GM21786 (cell line): ENCODE measurements around the gene CATSPERD.
"Not testable (repeated sequence)": the region's sequence is repeated elsewhere in the genome, so short reads cannot be mapped to it uniquely, and the experiment has no call there.

Experiments
- ATAC-seq: cut with Tn5 transposase; IDR thresholded peaks from one replicate; pipeline ENCODE4 v1.9.1; 2021; ENCODE audit not compliant: unreplicated experiment

The CATSPERD gene

GRCh38 chr19:5684694-5685430 lies 35.6 kb upstream of the CATSPERD start:
- ATAC-seq = no peak

DNA sequence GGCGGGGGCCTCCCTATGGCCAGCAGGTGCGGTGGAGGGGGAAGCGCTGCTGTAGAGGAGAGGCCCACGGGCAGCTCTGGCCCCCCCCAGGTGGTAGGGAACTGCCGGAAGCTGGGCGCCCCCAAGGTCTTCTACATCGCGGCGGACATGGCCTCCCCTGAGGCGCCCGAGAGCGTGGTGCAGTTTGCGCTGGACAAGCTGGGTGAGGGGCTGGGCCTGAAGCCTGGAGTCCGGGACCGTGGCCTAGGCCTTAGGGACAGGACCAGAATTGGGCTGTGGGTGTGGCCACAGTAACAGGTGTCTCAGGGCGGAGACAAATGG lies 34.2 kb upstream of the CATSPERD start:
- ATAC-seq = no peak

- ATAC-seq = peak; percentile 53
These were observed 33.6 kb upstream of the CATSPERD start for GRCh38 chr19:5686647-5687359.

GRCh38 chr19:5687360-5688198 lies 32.9 kb upstream of the CATSPERD start:
- no peak for ATAC-seq

DNA sequence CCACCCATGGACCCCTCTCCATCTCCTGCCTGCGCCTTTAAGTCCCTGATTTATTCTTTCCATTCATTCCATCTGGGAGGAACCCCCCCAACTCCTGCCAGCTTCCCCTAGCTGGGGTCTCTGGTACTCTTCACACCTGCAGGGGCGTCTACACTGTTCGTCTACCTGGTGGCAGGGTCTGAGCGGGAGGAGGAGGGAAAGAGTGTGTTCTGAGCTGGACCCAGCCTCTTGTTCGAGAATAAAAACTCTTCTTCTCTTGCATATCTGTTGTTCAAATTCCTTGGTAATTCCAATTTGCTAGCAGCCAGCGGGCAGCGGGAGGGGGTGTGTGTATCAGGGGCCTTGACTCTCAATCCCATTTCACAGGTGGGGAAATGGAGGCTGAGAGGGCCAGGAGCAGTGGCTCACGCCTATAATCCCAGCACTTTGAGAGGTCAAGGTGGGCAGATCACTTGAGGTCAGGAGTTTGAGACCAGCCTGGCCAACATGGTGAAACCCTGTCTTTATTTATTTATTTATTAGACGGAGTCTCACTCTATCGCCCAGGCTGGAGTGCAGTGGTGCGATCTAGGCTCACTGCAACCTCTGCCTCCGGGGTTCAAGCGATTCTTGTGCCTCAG lies 32.1 kb upstream of the CATSPERD start:
- ATAC-seq = not testable (repeated sequence)

DNA sequence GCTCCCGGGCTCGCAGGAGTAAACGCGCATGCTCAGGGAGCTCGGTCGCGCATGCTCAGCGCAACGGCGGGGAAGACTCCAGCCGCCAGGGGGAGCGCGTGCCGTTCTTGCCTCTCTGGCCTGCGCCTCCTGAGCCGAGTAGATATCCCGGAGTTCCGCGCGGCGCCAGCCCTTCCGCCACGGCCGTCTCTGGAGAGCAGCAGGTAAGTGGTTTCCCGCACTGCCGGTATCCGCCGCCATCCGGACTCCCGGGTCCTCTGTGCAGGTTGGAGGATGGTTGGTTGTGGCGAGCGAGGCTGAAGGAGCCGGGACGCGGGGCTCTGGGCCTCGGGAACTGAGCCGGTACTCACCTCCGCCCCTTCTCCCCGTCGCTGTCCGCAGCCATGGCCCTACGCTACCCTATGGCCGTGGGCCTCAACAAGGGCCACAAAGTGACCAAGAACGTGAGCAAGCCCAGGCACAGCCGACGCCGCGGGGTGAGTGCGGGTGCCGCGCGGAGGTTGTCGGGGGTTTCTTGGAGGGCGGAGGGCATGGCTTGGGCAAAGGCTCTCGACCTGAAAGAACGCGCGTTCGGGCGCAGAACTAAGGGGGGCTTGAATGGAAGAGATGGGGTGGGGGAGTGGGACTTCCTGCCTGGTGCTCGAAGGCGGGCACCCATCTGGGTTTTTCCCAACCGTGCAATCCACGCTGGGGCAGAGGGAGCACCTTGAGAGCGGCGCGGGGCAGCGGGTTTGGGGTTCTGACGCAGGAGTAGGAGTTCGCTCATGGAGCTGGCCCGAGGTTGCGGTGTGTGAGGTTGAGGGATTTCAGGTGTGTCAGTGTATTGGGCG lies 30.1 kb upstream of the CATSPERD start, which contains the start of gene RPL36:
Gene RPL36, plus strand, starts transcription at position 171 of the 830 bp plus-strand sequence. Its CDS starts 213 bp downstream, at position 384.
- ATAC-seq = peak; percentile 37

DNA sequence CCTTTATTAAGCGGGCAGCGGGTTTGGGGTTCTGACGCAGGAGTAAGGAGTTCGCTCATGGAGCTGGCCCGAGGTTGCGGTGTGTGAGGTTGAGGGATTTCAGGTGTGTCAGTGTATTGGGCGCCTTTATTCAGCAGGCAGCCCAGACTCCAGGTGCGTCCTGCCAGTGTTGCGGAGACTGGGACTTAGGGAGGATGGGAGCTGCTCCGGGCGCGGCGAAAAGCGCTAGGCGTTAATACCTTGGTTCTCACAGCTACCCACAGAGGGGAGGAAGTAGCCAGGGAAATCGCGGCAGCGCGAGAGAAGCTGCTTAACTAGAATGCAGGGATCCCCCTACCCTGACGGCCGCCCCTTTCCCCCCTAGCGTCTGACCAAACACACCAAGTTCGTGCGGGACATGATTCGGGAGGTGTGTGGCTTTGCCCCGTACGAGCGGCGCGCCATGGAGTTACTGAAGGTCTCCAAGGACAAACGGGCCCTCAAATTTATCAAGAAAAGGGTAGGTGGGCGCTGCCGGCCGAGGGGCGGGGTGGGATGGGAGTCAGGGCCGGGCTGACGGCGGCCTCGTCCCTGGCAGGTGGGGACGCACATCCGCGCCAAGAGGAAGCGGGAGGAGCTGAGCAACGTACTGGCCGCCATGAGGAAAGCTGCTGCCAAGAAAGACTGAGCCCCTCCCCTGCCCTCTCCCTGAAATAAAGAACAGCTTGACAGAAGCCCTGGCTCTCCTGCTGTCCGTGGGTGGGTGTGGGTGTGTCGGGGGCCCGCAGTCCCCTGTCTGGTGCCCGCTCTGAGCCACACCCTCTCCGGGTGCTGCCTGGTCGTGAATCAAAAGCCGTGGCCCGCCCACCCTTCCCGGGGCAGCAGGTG lies 29.2 kb upstream of the CATSPERD start:
- no peak for ATAC-seq

DNA sequence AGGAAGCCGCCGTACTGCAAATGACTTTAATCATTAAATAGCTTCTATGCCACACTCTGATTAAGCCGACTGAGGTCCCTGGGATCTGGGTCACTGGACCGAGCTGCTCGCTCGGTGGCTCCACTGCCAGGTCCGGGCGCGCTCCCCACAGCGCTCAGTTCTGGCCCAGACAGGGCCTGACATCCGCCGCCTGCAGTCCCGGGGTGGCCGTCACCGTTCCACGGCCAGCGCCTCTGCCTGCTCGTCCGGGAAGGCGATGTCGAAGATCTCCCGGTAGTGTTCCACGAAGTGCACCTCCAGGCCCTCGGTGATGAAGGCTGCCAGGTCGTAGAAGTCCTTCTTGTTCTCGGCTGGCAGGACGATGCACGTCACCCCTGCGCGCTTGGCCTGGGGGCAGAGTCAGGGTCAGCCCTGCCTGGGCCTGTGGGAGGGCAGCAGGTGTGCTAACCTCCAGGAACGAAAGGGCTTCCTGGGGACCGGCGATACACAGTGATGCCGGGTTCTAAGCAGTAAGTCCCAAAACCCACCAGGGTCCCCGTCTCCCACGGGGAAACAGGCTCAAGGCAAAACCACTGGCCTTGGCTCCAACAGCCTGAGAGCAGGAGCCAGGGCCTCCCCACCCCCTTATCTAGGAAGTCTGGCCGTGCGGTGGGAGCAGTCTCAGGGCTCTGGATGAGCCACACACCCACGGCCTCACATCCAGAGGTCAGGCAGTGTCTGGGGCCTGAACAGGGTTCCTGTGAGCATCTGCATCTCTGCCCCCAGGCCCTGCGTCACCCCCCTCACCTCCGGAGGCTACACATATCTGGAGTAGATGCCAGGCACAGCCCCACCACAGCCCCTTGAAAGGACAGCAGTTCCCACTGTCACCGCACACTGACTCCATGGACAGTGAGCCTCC lies 28.4 kb upstream of the CATSPERD start:
- no peak for ATAC-seq

DNA sequence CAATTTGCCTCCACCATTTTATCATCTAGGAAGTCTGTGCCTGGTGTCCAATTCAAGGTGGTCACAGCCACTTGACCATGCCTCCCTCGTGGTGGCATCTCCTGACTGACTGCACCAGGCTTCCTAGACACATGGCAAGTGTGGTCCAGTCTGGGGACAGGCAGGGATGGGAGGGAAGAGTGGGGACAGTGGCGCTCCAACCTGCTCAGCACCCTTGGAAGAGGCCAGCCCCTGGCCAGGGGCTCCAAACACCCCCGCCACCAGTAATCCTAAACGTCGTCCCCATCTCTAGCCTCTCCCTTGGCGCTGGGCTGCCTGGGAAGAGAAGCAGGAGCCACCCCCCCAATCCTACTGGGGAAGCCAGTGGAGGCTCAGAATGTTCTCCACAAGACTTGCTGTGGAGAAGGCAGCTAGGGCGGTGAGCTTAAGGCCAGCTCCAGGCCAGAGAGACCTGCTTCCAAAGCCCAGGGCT lies 27.7 kb upstream of the CATSPERD start:
- no peak for ATAC-seq

GRCh38 chr19:5693195-5694166 lies 27.0 kb upstream of the CATSPERD start:
- ATAC-seq = no peak

GRCh38 chr19:5694167-5694955 lies 26.1 kb upstream of the CATSPERD start:
- ATAC-seq = no peak

- ATAC-seq = no peak
These were observed 25.3 kb upstream of the CATSPERD start for GRCh38 chr19:5694956-5695648.

- ATAC-seq = no peak
These were observed 24.7 kb upstream of the CATSPERD start for GRCh38 chr19:5695649-5696195.

- ATAC-seq = no peak
These were observed 24.0 kb upstream of the CATSPERD start for GRCh38 chr19:5696196-5697021.
